Natural killer cell (primary cell): ENCODE data around the gene RAB4B. TPM values are rescaled to one million over a fixed set of nuclear protein-coding genes. Genes with fewer than 3 reads are reported as not detected.
"Not testable (repeated sequence)": the region's sequence is repeated elsewhere in the genome, so short reads cannot be mapped to it uniquely, and the experiment has no call there.

ENCODE experiments used
- ATAC-seq, 3 donors: fragments of 150-1000 bp in 2 of 3; fragments of 200-7000 bp in 1 of 3; cut with Tn5 transposase; 1 replicate in 1 of 3; 2 replicates in 2 of 3; pipeline ENCODE4 v1.10.0; 2021; ENCODE audit warnings: mild to moderate bottlenecking in 2 of 3, moderate library complexity in 2 of 3
- DNase-seq, 2 donors: peaks; one replicate each; pipeline versions ENCODE4 v3.0.0 to v3.0.0-alpha.2; 2013 to 2021; ENCODE audit warnings: mixed read lengths in 1 of 2
- H3K27ac ChIP-seq: one replicate; pipeline ENCODE4 v1.5.1; 2013; ENCODE audit warnings: mild to moderate bottlenecking, low read length
- H3K27me3 ChIP-seq: one replicate; pipeline ENCODE4 v1.6.1; 2013; ENCODE audit warnings: low read length; ENCODE audit not compliant: control insufficient read depth, insufficient read depth
- H3K36me3 ChIP-seq: one replicate; pipeline ENCODE4 v1.6.1; 2013; ENCODE audit warnings: low read length; ENCODE audit not compliant: control insufficient read depth, insufficient read depth
- H3K4me1 ChIP-seq: one replicate; pipeline ENCODE4 v1.6.1; 2013; ENCODE audit warnings: low read length; ENCODE audit not compliant: control insufficient read depth, insufficient read depth
- H3K4me3 ChIP-seq: one replicate; pipeline ENCODE4 v1.5.1; 2013; ENCODE audit warnings: low read length
- H3K9me3 ChIP-seq: one replicate; pipeline ENCODE4 v1.6.1; 2013; ENCODE audit warnings: low read length; ENCODE audit not compliant: control insufficient read depth, insufficient read depth
- H3K27ac Mint-ChIP-seq, 2 donors: one replicate each; pipeline ENCODE4 v1.8.0; 2022; ENCODE audit warnings: mild to moderate bottlenecking in 2 of 2, mixed read lengths in 2 of 2, moderate library complexity in 1 of 2
- H3K27me3 Mint-ChIP-seq, 2 donors: one replicate each; pipeline ENCODE4 v1.8.0; 2022; ENCODE audit warnings: low read depth in 2 of 2, mixed read lengths in 2 of 2
- H3K36me3 Mint-ChIP-seq: one replicate; pipeline ENCODE4 v1.8.0; 2022; ENCODE audit warnings: mixed read lengths
- H3K4me1 Mint-ChIP-seq, 2 donors: one replicate each; pipeline ENCODE4 v1.8.0; 2022; ENCODE audit warnings: mixed read lengths in 2 of 2
- H3K4me3 Mint-ChIP-seq: one replicate; pipeline ENCODE4 v1.8.0; 2022; ENCODE audit warnings: mild to moderate bottlenecking, moderate library complexity, mixed read lengths
- H3K9me3 Mint-ChIP-seq, 2 donors: one replicate each; pipeline ENCODE4 v1.8.0; 2022; ENCODE audit warnings: mixed read lengths in 2 of 2
- WGBS: methylation state at CpG from one replicate; pipeline ENCODE4 v1.1.7; 2013; ENCODE audit warnings: missing lambda C conversion rate; ENCODE audit not compliant: insufficient coverage; 5-methylcytosine and 5-hydroxymethylcytosine counted together
- intact Hi-C: fragments of 100-400 bp; cut with micrococcal nuclease; formaldehyde crosslinking; loops from one replicate; pipeline ENCODE4 v1.14.2; 2022
- total RNA-seq, 4 donors: library from RNA; stranded (reverse); fragments of 120-200 nt in 1 of 4; gene quantifications; one replicate each; pipeline versions ENCODE4 v1.2.3 to v1.2.4, GENCODE V29; 2013 to 2022
- TF ChIP-seq, protein P1 (sequence below): fragments of 200-600 bp; IDR thresholded peaks from one replicate; pipeline ENCODE4 v1.8.0; 2022; ENCODE audit warnings: antibody characterized with exemption

The RAB4B gene
- total RNA-seq, 3 donors from 2014 or later (not counting 1 experiment from before 2014, with no cell fraction given) = 97.8 to 99.8 (median 98.6) TPM

GRCh38 chr19:40818480-40819399, 40.7 kb downstream of the RAB4B start:
- intact Hi-C loops = loop anchor here (1.0 to 5.0 kb wide), 2 partner anchors 41 to 156 kb away; partner anchors contain the start of genes MIA and RAB4B
- Mint-ChIP-seq H3K4me1 (peaks cover 31 to 35% of the 10 kb centered on the region in 2 donors), H3K27ac (peak overlapping the region; percentile 91 to 99), H3K4me3 (peak overlapping the region; percentile 76)
- Histone ChIP-seq H3K4me3 (peak overlapping the region; percentile 24), H3K4me1 (peaks cover 36% of the 10 kb centered on the region), H3K27ac (peak overlapping the region; percentile 76)
- H3K9me3 Mint-ChIP-seq, H3K36me3 Mint-ChIP-seq, H3K27me3 Mint-ChIP-seq, H3K27me3 ChIP-seq, H3K9me3 ChIP-seq, H3K36me3 ChIP-seq: not testable (repeated sequence)
- TF ChIP-seq, protein P1, sequence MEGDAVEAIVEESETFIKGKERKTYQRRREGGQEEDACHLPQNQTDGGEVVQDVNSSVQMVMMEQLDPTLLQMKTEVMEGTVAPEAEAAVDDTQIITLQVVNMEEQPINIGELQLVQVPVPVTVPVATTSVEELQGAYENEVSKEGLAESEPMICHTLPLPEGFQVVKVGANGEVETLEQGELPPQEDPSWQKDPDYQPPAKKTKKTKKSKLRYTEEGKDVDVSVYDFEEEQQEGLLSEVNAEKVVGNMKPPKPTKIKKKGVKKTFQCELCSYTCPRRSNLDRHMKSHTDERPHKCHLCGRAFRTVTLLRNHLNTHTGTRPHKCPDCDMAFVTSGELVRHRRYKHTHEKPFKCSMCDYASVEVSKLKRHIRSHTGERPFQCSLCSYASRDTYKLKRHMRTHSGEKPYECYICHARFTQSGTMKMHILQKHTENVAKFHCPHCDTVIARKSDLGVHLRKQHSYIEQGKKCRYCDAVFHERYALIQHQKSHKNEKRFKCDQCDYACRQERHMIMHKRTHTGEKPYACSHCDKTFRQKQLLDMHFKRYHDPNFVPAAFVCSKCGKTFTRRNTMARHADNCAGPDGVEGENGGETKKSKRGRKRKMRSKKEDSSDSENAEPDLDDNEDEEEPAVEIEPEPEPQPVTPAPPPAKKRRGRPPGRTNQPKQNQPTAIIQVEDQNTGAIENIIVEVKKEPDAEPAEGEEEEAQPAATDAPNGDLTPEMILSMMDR = peak; percentile 47
- 34% methylated on average over 23 of the region's 36 CpGs for WGBS
- peak; percentile 92 to 95 (median 93) for ATAC-seq
- peak; percentile 88 to 90 for DNase-seq

- peaks cover 31 to 37% of the 10 kb centered on the region in 2 donors for H3K4me1 Mint-ChIP-seq
- not testable (repeated sequence) for H3K9me3 ChIP-seq, H3K36me3 ChIP-seq, H3K9me3 Mint-ChIP-seq, H3K27me3 ChIP-seq, H3K27me3 Mint-ChIP-seq, H3K4me3 ChIP-seq, H3K36me3 Mint-ChIP-seq
- WGBS = 38% methylated on average over 3 of the region's 6 CpGs
- DNase-seq = peak; percentile 67 to 84
- H3K4me1 ChIP-seq = peaks cover 45% of the 10 kb centered on the region
- H3K27ac ChIP-seq = peak overlapping the region; percentile 19
- TF ChIP-seq, protein P1 = peak; percentile 90
- peak overlapping the region; percentile 40 for H3K4me3 Mint-ChIP-seq
- peak overlapping the region; percentile 91 to 99 for H3K27ac Mint-ChIP-seq
- ATAC-seq = peak; percentile 28 to 68 (median 35)
- intact Hi-C loops = loop anchor here (1.0 to 10.0 kb wide), 3 partner anchors 42 to 485 kb away; partner anchors contain the start of genes MIA and RAB4B
Observed at GRCh38 chr19:40819479-40820234, 41.6 kb downstream of the RAB4B start.

GRCh38 chr19:40822161-40822560, 44.1 kb downstream of the RAB4B start:
- H3K27me3 ChIP-seq = no peaks in the 10 kb centered on the region
- H3K27ac ChIP-seq = no peak overlapping the region
- Mint-ChIP-seq H3K9me3 (no peaks in the 10 kb centered on the region), H3K36me3 (no peaks in the 10 kb centered on the region), H3K4me1 (peaks cover 55 to 60% of the 10 kb centered on the region in 2 donors), H3K27me3 (no peaks in the 10 kb centered on the region), H3K4me3 (no peak overlapping the region), H3K27ac (peak overlapping the region in 1 of 2 donors; percentile 92)
- H3K36me3 ChIP-seq = no peaks in the 10 kb centered on the region
- no peaks in the 10 kb centered on the region for H3K9me3 ChIP-seq
- TF ChIP-seq, protein P1 = no peak
- intact Hi-C loops = loop anchor here (10.0 kb wide), 1 partner anchor 483 kb away; no protein-coding TSS in a partner anchor
- DNase-seq = peak in 1 of 2 donors; percentile 7
- H3K4me1 ChIP-seq = peaks cover 69% of the 10 kb centered on the region
- no peak for ATAC-seq
- no peak overlapping the region for H3K4me3 ChIP-seq
- WGBS = 90% methylated on average over 22 of the region's 22 CpGs

DNA sequence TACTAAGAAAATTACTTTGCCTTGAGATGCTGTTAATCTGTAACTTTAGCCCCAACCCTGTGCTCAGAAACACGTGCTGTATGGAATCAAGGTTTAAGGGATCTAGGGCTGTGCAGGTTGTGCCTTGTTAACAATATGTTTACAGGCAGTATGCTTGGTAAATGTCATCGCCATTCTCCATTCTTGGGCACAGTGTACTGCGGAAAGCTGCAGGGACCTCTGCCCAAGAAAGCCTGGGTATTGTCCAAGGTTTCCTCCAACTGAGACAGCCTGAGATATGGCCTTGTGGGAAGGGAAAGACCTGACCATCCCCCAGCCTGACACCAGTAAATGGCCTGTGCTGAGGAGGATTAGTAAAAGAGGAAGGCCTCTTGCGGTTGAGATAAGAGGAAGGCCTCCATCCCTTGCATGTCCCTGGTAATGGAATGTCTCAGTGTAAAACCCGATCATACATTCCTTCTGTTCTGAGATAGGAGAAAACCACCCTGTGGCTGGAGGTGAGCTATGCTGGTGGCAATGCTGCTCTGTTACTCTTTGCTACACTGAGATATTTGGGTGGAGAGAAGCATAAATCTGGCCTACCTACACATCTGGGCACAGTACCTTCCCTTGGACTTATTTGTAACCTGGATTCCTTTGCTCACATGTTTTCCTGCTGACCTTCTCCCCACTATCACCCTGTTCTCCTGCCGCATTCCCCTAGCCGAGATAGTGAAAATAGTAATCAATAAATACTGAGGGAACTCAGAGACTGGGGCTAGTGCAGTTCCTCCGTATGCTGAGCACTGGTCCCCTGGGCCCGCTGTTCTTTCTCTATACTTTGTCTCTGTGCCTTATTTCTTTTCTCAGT, 44.9 kb downstream of the RAB4B start:
- not testable (repeated sequence) for H3K36me3 Mint-ChIP-seq, H3K9me3 Mint-ChIP-seq, H3K27ac ChIP-seq, H3K27me3 Mint-ChIP-seq, H3K27me3 ChIP-seq, H3K4me3 Mint-ChIP-seq, H3K4me3 ChIP-seq, H3K9me3 ChIP-seq, ATAC-seq, DNase-seq, H3K36me3 ChIP-seq
- Mint-ChIP-seq H3K4me1 (peaks cover 56 to 63% of the 10 kb centered on the region in 2 donors), H3K27ac (peak overlapping the region; percentile 67 to 92)
- WGBS = 74% methylated on average over 9 of the region's 9 CpGs
- peaks cover 74% of the 10 kb centered on the region for H3K4me1 ChIP-seq
- intact Hi-C loops = loop anchor here (10.0 kb wide), 1 partner anchor 482 kb away; no protein-coding TSS in a partner anchor

DNA sequence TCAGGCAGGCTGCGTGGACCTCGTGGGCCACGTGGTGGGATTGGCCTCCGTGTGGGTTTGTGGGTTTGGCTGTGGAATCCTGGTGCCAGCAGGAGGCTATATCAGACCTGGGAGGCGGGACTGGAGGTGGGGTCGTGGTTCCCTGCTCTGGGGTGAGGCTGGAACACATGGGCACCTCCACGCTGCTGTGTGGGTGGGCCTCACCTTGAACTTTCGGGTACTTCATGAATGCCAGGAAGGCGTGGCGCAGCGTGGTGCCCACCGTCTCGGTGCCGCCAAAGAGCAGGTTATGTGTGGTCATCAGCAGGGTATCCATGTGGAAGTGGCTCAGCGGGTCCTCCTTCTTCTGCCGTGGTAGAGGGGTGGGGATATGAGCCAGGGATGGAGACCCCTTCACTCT, 46.9 kb downstream of the RAB4B start:
- not testable (repeated sequence) for H3K27me3 Mint-ChIP-seq, H3K36me3 Mint-ChIP-seq, H3K4me3 Mint-ChIP-seq, H3K9me3 ChIP-seq, H3K36me3 ChIP-seq, H3K9me3 Mint-ChIP-seq, H3K27ac ChIP-seq, H3K27me3 ChIP-seq, DNase-seq, ATAC-seq, H3K4me3 ChIP-seq
- H3K4me1 Mint-ChIP-seq = peaks cover 41 to 59% of the 10 kb centered on the region in 2 donors
- peak overlapping the region; percentile 85 to 92 for H3K27ac Mint-ChIP-seq
- peaks cover 55% of the 10 kb centered on the region for H3K4me1 ChIP-seq
- 76% methylated on average over 14 of the region's 16 CpGs for WGBS
- intact Hi-C loops = loop anchor here (5.0 to 10.0 kb wide), 2 partner anchors 437 to 480 kb away; partner anchors contain the start of gene HNRNPUL1
